ENCODE results near the gene ITPKB. TPM values are rescaled to one million over a fixed set of nuclear protein-coding genes. Genes with fewer than 3 reads are reported as not detected.
A peak's percentile ranks its signal among the peaks of the same experiment; 100 is the strongest.

Gene ITPKB
- total and polyA plus RNA-seq, 7 donors, result 1.4 to 80.9 (median 52.4) TPM

GRCh38 chr1:226638608-226639007 is 100.5 kb downstream of the ITPKB start:
- H3K27ac ChIP-seq, result peak overlapping the region in 3 of 4 donors; percentile 79 to 82 (median 81)
- no peak overlapping the region for H3K4me3 ChIP-seq
- peaks cover 0 to 78% (median 68%) of the 10 kb centered on the region in 4 donors for H3K4me1 ChIP-seq
- DNase-seq, result peak; percentile 73
- H3K36me3 ChIP-seq, result peaks cover 9 to 65% (median 31%) of the 10 kb centered on the region in 4 donors
- no peak for TF ChIP-seq POLR2A (IDR thresholded peaks at IDR 0.05)
- TF ChIP-seq POLR2AphosphoS5 (IDR thresholded peaks at IDR 0.05), result peak in 1 of 4 donors; percentile 33
- intact Hi-C loops (cut with DNase I), result loop anchor here (10.0 kb wide), 1 partner anchor 336 kb away; no protein-coding TSS in a partner anchor
- no peaks in the 10 kb centered on the region for H3K9me3 ChIP-seq
- WGBS, 2 donors, result 92 to 95% methylated on average over 16 of the region's 16 CpGs
- no peaks in the 10 kb centered on the region for H3K27me3 ChIP-seq

- no peak overlapping the region for H3K4me3 ChIP-seq
- H3K9me3 ChIP-seq, result no peaks in the 10 kb centered on the region
- H3K4me1 ChIP-seq, result peaks cover 0 to 78% (median 68%) of the 10 kb centered on the region in 4 donors
- no peaks in the 10 kb centered on the region for H3K27me3 ChIP-seq
- WGBS, 2 donors, result 79 to 86% methylated on average over 10 of the region's 10 CpGs
- peak overlapping the region in 3 of 4 donors; percentile 79 to 82 (median 81) for H3K27ac ChIP-seq
- TF ChIP-seq CTCF (IDR thresholded peaks at IDR 0.05), result peak in 1 of 4 experiments; percentile 5
- TF ChIP-seq POLR2AphosphoS5 (IDR thresholded peaks at IDR 0.05), result no peak
- intact Hi-C loops (cut with DNase I), result loop anchor here (10.0 kb wide), 1 partner anchor 337 kb away; no protein-coding TSS in a partner anchor
- DNase-seq, result peak; percentile 83
- peaks cover 9 to 70% (median 32%) of the 10 kb centered on the region in 4 donors for H3K36me3 ChIP-seq
Observed at GRCh38 chr1:226638001-226638601, 101.0 kb downstream of the ITPKB start.

- 83 to 88% methylated on average over 29 of the region's 29 CpGs for WGBS, 2 donors
- H3K4me3 ChIP-seq, result no peak overlapping the region
- H3K27ac ChIP-seq, result peak overlapping the region in 3 of 4 donors; percentile 79 to 82 (median 81)
- H3K4me1 ChIP-seq, result peaks cover 0 to 78% (median 68%) of the 10 kb centered on the region in 4 donors
- H3K36me3 ChIP-seq, result peaks cover 9 to 75% (median 35%) of the 10 kb centered on the region in 4 donors
- DNase-seq, result peak; percentile 90
- no peaks in the 10 kb centered on the region for H3K9me3 ChIP-seq
- TF ChIP-seq CTCF (IDR thresholded peaks at IDR 0.05) (peak in 3 of 4 experiments; percentile 31 to 46 (median 35)), EP300 (IDR thresholded peaks at IDR 0.05) (no peak), POLR2A (IDR thresholded peaks at IDR 0.05) (no peak), POLR2AphosphoS5 (IDR thresholded peaks at IDR 0.05) (peak in 2 of 4 donors; percentile 13 to 14)
- intact Hi-C loops (cut with DNase I), result loop anchor here (10.0 kb wide), 1 partner anchor 337 kb away; no protein-coding TSS in a partner anchor
- H3K27me3 ChIP-seq, result no peaks in the 10 kb centered on the region
Observed at GRCh38 chr1:226637147-226637935, 101.7 kb downstream of the ITPKB start.

GRCh38 chr1:226636847-226637096 is 102.3 kb downstream of the ITPKB start:
- intact Hi-C loops (cut with DNase I), result loop anchor here (10.0 kb wide), 1 partner anchor 338 kb away; no protein-coding TSS in a partner anchor
- Histone ChIP-seq H3K27me3 (no peaks in the 10 kb centered on the region), H3K36me3 (peaks cover 9 to 69% (median 34%) of the 10 kb centered on the region in 4 donors), H3K4me1 (peaks cover 0 to 78% (median 73%) of the 10 kb centered on the region in 4 donors), H3K4me3 (no peak overlapping the region), H3K9me3 (no peaks in the 10 kb centered on the region), H3K27ac (peak overlapping the region in 3 of 4 donors; percentile 79 to 82 (median 81))
- 94 to 97% methylated on average over 1 of the region's 1 CpG for WGBS, 2 donors
- DNase-seq, result no peak
- TF ChIP-seq EP300 (IDR thresholded peaks at IDR 0.05) (no peak), CTCF (IDR thresholded peaks at IDR 0.05) (no peak)

GRCh38 chr1:226635456-226635941 is 103.6 kb downstream of the ITPKB start:
- H3K9me3 ChIP-seq, result no peaks in the 10 kb centered on the region
- peak overlapping the region; percentile 29 to 85 (median 80) for H3K27ac ChIP-seq
- 69 to 76% methylated on average over 11 of the region's 11 CpGs for whole genome bisulfite sequencing, 2 donors
- H3K27me3 ChIP-seq, result no peaks in the 10 kb centered on the region
- no peak overlapping the region for H3K4me3 ChIP-seq
- intact Hi-C loops (cut with DNase I), result loop anchor here (2.0 to 10.0 kb wide), 2 partner anchors 103 to 339 kb away; partner anchors contain the start of gene ITPKB
- peaks cover 9 to 62% (median 31%) of the 10 kb centered on the region in 4 donors for H3K36me3 ChIP-seq
- H3K4me1 ChIP-seq, result peaks cover 0 to 76% (median 70%) of the 10 kb centered on the region in 4 donors
- DNase-seq, result peak; percentile 59
- TF ChIP-seq CTCF (IDR thresholded peaks at IDR 0.05) (no peak), EP300 (IDR thresholded peaks at IDR 0.05) (no peak), POLR2AphosphoS5 (IDR thresholded peaks at IDR 0.05) (no peak), POLR2A (IDR thresholded peaks at IDR 0.05) (no peak)
